ENCODE results near the gene EXTL1. TPM values are rescaled to one million over a fixed set of nuclear protein-coding genes. Genes with fewer than 3 reads are reported as not detected.

The EXTL1 gene
- total RNA-seq, 1 donor from 2014 or later: not detected

- DNase-seq (ENCODE audit: low read depth in 2 of 2): no peak
Measured at GRCh38 chr1:26070296-26070962, 48.9 kb downstream of the EXTL1 start.

- no peak for DNase-seq (ENCODE audit: low read depth in 2 of 2)
Measured at GRCh38 chr1:26070963-26071342, 49.4 kb downstream of the EXTL1 start.

GRCh38 chr1:26072305-26072704 is 50.7 kb downstream of the EXTL1 start:
- peak in 1 of 2 donors; percentile 38 for DNase-seq (ENCODE audit: low read depth in 2 of 2)

GRCh38 chr1:26075421-26076144 is 54.0 kb downstream of the EXTL1 start:
- no peak for DNase-seq (ENCODE audit: low read depth in 2 of 2)

GRCh38 chr1:26077524-26077923 is 55.9 kb downstream of the EXTL1 start:
- no peak for DNase-seq (ENCODE audit: low read depth in 2 of 2)

- no peak for DNase-seq (ENCODE audit: low read depth in 2 of 2)
Measured at GRCh38 chr1:26078286-26079177, 57.0 kb downstream of the EXTL1 start.

- no peak for DNase-seq (ENCODE audit: low read depth in 2 of 2)
Measured at GRCh38 chr1:26079178-26079563, 57.6 kb downstream of the EXTL1 start.

GRCh38 chr1:26079960-26080814 is 58.6 kb downstream of the EXTL1 start:
- no peak for DNase-seq (ENCODE audit: low read depth in 2 of 2)

- no peak for DNase-seq (ENCODE audit: low read depth in 2 of 2)
Measured at GRCh38 chr1:26081267-26082019, 59.9 kb downstream of the EXTL1 start.

- no peak for DNase-seq (ENCODE audit: low read depth in 2 of 2)
Measured at GRCh38 chr1:26082020-26082350, 60.4 kb downstream of the EXTL1 start.

- no peak for DNase-seq (ENCODE audit: low read depth in 2 of 2)
Measured at GRCh38 chr1:26083208-26083607, 61.6 kb downstream of the EXTL1 start.

- no peak for DNase-seq (ENCODE audit: low read depth in 2 of 2)
Measured at GRCh38 chr1:26084091-26084561, 62.6 kb downstream of the EXTL1 start.

- no peak for DNase-seq (ENCODE audit: low read depth in 2 of 2)
Measured at GRCh38 chr1:26084844-26085243, 63.3 kb downstream of the EXTL1 start.

Other genes starting within 250 kb of the EXTL1 start
- 23.0 and 45.6 TPM in 2 replicates for gene SELENON, start 221.6 kb upstream of the EXTL1 start, total RNA-seq
- 24.0 and 34.9 TPM in 2 replicates for gene MTFR1L, start 201.8 kb upstream of the EXTL1 start, total RNA-seq
- gene AUNIP, start 162.3 kb upstream of the EXTL1 start, total RNA-seq: 1.4 and 3.2 TPM in 2 replicates
- gene PAQR7, start 146.1 kb upstream of the EXTL1 start, total RNA-seq: 8.5 and 16.9 TPM in 2 replicates
- 131 and 144 TPM in 2 replicates for gene STMN1, start 115.4 kb upstream of the EXTL1 start, total RNA-seq
- 12.1 and 17.3 TPM in 2 replicates for gene PAFAH2, start 23.7 kb upstream of the EXTL1 start, total RNA-seq
- gene SLC30A2, start 24.3 kb downstream of the EXTL1 start, total RNA-seq: 0.13 TPM in 1 of 2 replicates, not detected in the other
- not detected in 2 replicates for gene TRIM63, start 45.9 kb downstream of the EXTL1 start, total RNA-seq
- 4.2 and 4.3 TPM in 2 replicates for gene PDIK1L, start 90.0 kb downstream of the EXTL1 start, total RNA-seq
- gene FAM110D, start 137.3 kb downstream of the EXTL1 start, total RNA-seq: 4.1 and 7.1 TPM in 2 replicates
- gene C1orf232, start 147.2 kb downstream of the EXTL1 start, total RNA-seq: not detected in 2 replicates
- gene ZNF593, start 148.1 kb downstream of the EXTL1 start, total RNA-seq: 19.3 and 23.5 TPM in 2 replicates
- not detected in 2 replicates for gene ZNF593OS, start 150.1 kb downstream of the EXTL1 start, total RNA-seq
- gene CNKSR1, start 155.7 kb downstream of the EXTL1 start, total RNA-seq: not detected in 2 replicates
- not detected in 2 replicates for gene CATSPER4, start 168.8 kb downstream of the EXTL1 start, total RNA-seq
- 5.3 and 6.7 TPM in 2 replicates for gene CEP85, start 212.4 kb downstream of the EXTL1 start, total RNA-seq